Colonic mucosa (tissue), 4 donors: ENCODE results near the gene FNDC3B. TPM values are rescaled to one million over a fixed set of nuclear protein-coding genes. Genes with fewer than 3 reads are reported as not detected.

ENCODE experiments used
- DNase-seq: peaks from one replicate; pipeline ENCODE4 v3.0.0-alpha.2; 2020
- H3K27ac ChIP-seq: fragments of 200-600 bp; one replicate; pipeline ENCODE4 v1.8.0; 2021
- H3K27me3 ChIP-seq: fragments of 200-600 bp; one replicate; pipeline ENCODE4 v1.8.0; 2021
- H3K36me3 ChIP-seq: fragments of 200-600 bp; one replicate; pipeline ENCODE4 v1.8.0; 2021
- H3K4me1 ChIP-seq: fragments of 200-600 bp; one replicate; pipeline ENCODE4 v1.8.0; 2021; ENCODE audit warnings: mild to moderate bottlenecking
- H3K4me3 ChIP-seq: fragments of 200-600 bp; one replicate; pipeline ENCODE4 v1.8.0; 2021
- H3K9ac ChIP-seq, 2 donors: one replicate each; pipeline ENCODE4 v1.7.0; 2013; ENCODE audit warnings: control low read depth in 2 of 2, low read depth in 2 of 2, low read length in 2 of 2
- H3K9me3 ChIP-seq: fragments of 200-600 bp; one replicate; pipeline ENCODE4 v1.8.0; 2021
- intact Hi-C: fragments of 100-400 bp; cut with DNase I; formaldehyde crosslinking; loops from one replicate; pipeline ENCODE4 v1.14.1; 2022
- total RNA-seq, 2 donors: library from RNA; stranded (reverse); fragmentation: NEBNext Ultra II Directional in 1 of 2; extraction: Animal tissue kit (Norgen Biotek cat#: 25700) in 1 of 2; gene quantifications; one replicate each; pipeline ENCODE4 v1.2.1, GENCODE V29; 2021
- TF ChIP-seq, protein P1 (sequence below): fragments of 200-600 bp; IDR thresholded peaks from one replicate; pipeline ENCODE4 v1.8.0; 2022; ENCODE audit warnings: antibody characterized with exemption, mild to moderate bottlenecking
- donor health status: healthy.
- donor health status: DM: no; HTN: no; CAD: no.
- donor health status: DM: no; HTN: no; CAD: no.

Gene FNDC3B
- total RNA-seq, 2 donors from 2014 or later: 66.7 to 142 TPM

GRCh38 chr3:172132159-172132586, 92.8 kb downstream of the FNDC3B start:
- no peaks in the 10 kb centered on the region for H3K9me3 ChIP-seq
- H3K27me3 ChIP-seq: no peaks in the 10 kb centered on the region
- peaks cover 1% of the 10 kb centered on the region for H3K4me1 ChIP-seq
- no peak overlapping the region for H3K9ac ChIP-seq
- DNase-seq: no peak
- TF ChIP-seq, protein P1, sequence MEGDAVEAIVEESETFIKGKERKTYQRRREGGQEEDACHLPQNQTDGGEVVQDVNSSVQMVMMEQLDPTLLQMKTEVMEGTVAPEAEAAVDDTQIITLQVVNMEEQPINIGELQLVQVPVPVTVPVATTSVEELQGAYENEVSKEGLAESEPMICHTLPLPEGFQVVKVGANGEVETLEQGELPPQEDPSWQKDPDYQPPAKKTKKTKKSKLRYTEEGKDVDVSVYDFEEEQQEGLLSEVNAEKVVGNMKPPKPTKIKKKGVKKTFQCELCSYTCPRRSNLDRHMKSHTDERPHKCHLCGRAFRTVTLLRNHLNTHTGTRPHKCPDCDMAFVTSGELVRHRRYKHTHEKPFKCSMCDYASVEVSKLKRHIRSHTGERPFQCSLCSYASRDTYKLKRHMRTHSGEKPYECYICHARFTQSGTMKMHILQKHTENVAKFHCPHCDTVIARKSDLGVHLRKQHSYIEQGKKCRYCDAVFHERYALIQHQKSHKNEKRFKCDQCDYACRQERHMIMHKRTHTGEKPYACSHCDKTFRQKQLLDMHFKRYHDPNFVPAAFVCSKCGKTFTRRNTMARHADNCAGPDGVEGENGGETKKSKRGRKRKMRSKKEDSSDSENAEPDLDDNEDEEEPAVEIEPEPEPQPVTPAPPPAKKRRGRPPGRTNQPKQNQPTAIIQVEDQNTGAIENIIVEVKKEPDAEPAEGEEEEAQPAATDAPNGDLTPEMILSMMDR: no peak
- H3K36me3 ChIP-seq: no peaks in the 10 kb centered on the region
- no peak overlapping the region for H3K27ac ChIP-seq
- intact Hi-C loops: no loop called here
- no peak overlapping the region for H3K4me3 ChIP-seq

DNA sequence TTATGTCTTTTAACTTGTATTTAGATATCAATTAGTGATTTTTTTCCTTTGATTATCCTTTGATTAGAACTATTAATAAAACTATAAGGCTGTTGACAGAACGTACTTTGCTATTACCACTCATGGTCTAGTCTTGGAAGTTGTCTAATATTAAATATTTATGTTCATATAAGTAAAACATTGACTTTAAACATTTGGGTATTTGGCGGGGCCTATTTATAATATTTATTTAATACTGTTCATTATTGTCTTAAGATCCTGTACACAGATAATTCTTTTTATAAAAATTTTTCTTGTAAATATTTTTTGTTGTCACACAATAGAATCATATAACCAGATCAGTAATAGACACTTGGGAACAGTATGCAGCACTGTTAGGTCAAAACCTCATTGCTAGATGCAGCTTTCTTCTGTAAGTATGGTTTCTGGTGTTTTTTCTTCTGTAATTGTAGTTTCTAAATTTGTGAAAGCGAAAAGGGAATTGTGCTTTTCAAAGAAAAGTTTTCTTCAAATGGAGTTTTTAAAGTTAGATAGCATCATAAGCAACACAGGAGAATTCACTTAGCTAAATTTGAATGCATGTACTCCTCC, 93.4 kb downstream of the FNDC3B start:
- Histone ChIP-seq H3K4me3 (no peak overlapping the region), H3K4me1 (peaks cover 7% of the 10 kb centered on the region), H3K27ac (peak overlapping the region; percentile 6), H3K9ac (no peak overlapping the region), H3K36me3 (no peaks in the 10 kb centered on the region), H3K27me3 (no peaks in the 10 kb centered on the region), H3K9me3 (no peaks in the 10 kb centered on the region)
- no peak for DNase-seq
- TF ChIP-seq, protein P1: no peak
- intact Hi-C loops: no loop called here

DNA sequence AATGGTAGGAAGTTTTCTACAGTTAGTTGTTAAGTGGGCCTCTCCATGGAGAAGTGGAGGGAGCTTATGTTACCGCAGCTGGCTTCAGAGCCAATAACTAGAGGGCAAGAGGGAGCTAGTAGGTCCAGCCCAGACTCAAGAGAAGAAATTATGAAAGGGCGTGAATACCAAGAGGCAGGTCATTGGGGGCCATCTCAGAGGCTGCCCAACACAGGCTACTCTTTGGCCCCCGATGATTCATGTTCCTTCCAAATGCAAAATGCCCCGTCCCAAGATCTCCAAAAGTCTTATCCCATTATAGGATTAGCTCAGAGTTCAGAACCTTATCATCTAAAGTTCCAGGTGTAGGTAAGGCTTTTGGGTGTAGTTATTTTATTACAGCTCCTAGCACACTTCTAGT, 94.5 kb downstream of the FNDC3B start:
- Histone ChIP-seq H3K27ac (peak overlapping the region; percentile 5), H3K27me3 (no peaks in the 10 kb centered on the region), H3K9ac (no peak overlapping the region), H3K4me1 (peaks cover 7% of the 10 kb centered on the region), H3K4me3 (no peak overlapping the region), H3K9me3 (no peaks in the 10 kb centered on the region), H3K36me3 (no peaks in the 10 kb centered on the region)
- DNase-seq: no peak
- intact Hi-C loops: no loop called here
- TF ChIP-seq, protein P1: no peak

- H3K4me3 ChIP-seq: no peak overlapping the region
- no peak overlapping the region for H3K9ac ChIP-seq
- H3K27me3 ChIP-seq: no peaks in the 10 kb centered on the region
- H3K9me3 ChIP-seq: no peaks in the 10 kb centered on the region
- H3K36me3 ChIP-seq: no peaks in the 10 kb centered on the region
- peaks cover 7% of the 10 kb centered on the region for H3K4me1 ChIP-seq
- peak overlapping the region; percentile 5 for H3K27ac ChIP-seq
- intact Hi-C loops: no loop called here
- TF ChIP-seq, protein P1: no peak
- DNase-seq: no peak
Measured at GRCh38 chr3:172134352-172134751, 95.0 kb downstream of the FNDC3B start.

DNA sequence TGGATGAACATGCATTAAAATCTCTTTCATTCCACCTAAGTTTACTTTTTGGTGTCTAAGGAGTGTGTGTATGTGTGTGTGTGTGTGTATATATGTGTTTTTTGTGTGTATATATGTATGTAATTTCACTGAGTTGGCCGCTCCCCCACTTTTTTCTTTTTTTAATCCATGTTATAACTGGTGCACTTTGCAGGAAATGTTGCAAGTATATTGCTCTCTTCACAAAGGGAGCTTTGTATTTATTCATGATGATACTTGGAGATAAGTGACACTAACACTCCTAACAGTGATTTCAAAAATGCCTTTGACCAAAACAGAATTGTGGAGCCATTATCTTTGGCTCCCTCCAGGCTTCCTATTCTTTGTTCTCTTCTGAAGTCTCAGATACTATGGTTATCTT, 95.8 kb downstream of the FNDC3B start:
- Histone ChIP-seq H3K4me1 (peaks cover 10% of the 10 kb centered on the region), H3K27ac (peak overlapping the region; percentile 6), H3K9ac (no peak overlapping the region), H3K9me3 (no peaks in the 10 kb centered on the region), H3K27me3 (no peaks in the 10 kb centered on the region), H3K4me3 (no peak overlapping the region), H3K36me3 (no peaks in the 10 kb centered on the region)
- TF ChIP-seq, protein P1: no peak
- intact Hi-C loops: no loop called here
- no peak for DNase-seq
